Coronary artery (tissue), 2 donors: ENCODE measurements around the gene FURIN.

Experiments used
- DNase-seq: peaks from one replicate; pipeline ENCODE4 v3.0.0-alpha.2; 2017; ENCODE audit warnings: low spot score
- H3K27ac ChIP-seq, 2 donors: fragments of 200-600 bp; sonication (generic); one replicate each; pipeline ENCODE4 v1.5.1; 2016 to 2019
- H3K4me3 ChIP-seq: fragments of 200-600 bp; sonication (generic); 2 replicates; pipeline ENCODE4 v1.5.1; 2016; ENCODE audit warnings: mild to moderate bottlenecking, moderate library complexity
- TF ChIP-seq, protein P1 (sequence below): fragments of 200-600 bp; sonication (generic); IDR thresholded peaks from one replicate; pipeline ENCODE4 v1.5.1; 2019; ENCODE audit warnings: antibody characterized with exemption

Gene FURIN

DNA sequence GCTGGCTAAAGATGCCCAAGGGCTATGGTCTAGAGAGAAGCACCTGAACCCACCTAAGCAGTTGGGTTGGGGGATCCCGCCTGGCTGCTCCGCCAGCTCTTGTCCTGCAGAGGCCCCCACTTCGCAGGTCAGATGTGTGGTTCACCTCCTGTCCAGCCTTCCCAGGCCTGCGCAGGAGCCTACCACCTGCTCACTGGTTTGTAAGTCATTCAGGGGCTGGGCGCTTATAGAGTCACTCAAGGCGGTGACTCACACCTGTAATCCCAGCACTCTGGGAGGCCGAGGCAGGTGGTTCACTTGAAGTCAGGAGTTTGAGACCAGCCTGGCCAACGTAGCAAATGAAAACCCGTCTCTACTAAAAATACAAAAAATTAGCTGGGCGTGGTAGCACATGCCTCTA is 3.9 kb upstream of the FURIN start:
- DNase-seq: no peak
- TF ChIP-seq, protein P1, sequence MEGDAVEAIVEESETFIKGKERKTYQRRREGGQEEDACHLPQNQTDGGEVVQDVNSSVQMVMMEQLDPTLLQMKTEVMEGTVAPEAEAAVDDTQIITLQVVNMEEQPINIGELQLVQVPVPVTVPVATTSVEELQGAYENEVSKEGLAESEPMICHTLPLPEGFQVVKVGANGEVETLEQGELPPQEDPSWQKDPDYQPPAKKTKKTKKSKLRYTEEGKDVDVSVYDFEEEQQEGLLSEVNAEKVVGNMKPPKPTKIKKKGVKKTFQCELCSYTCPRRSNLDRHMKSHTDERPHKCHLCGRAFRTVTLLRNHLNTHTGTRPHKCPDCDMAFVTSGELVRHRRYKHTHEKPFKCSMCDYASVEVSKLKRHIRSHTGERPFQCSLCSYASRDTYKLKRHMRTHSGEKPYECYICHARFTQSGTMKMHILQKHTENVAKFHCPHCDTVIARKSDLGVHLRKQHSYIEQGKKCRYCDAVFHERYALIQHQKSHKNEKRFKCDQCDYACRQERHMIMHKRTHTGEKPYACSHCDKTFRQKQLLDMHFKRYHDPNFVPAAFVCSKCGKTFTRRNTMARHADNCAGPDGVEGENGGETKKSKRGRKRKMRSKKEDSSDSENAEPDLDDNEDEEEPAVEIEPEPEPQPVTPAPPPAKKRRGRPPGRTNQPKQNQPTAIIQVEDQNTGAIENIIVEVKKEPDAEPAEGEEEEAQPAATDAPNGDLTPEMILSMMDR: no peak

DNA sequence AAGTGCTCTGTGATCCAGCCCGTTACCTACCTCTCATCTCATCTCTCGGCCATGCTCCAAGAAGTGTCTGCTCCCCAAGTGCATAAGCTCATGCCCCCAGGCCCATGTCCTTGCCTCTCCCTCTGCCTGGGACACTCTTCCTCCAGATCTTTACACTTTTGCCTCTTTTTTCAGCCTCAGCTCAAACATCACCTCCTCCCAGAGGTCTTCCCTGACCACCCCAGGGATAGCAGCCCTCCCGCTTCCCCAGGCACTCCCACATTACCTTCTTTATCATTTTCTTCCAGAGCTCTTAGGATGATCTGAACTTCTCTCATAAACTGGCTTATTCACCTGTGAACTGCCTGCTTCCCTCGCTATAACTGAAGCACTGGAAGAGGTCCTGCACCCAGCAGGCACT is 2.7 kb upstream of the FURIN start:
- TF ChIP-seq, protein P1: no peak
- Histone ChIP-seq H3K27ac (no peak overlapping the region), H3K4me3 (no peak overlapping the region)
- DNase-seq: no peak

More for the DNA sequence above, 3.9 kb upstream of the FURIN start:
- Histone ChIP-seq H3K4me3 (no peak overlapping the region), H3K27ac (no peak overlapping the region)

DNA sequence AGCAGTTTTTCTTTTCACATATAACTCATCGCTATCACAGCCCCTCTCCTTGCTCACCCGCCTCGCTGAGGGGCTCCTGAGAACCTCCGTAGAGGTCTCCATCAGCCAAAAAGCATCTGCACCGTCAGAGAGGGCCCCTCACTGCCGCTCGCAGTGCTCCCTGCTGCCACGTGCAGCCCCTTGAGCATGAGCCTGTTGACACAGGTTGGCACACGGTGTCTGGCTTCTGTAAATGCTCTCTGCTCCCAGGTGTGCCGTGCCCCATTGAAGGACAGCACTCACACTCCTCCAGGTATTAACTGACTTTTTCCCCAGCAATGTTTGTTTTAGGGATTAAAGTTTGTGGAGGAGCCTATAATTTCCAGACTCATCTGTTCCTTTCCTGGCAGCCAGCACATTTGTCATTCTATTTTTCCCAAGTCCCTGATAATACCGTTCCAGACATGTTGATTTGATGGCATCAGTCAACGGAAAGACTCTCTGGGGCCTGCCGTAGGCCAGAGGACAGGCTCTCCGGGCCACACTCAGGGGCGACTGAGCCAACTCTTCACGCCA is 2.1 kb upstream of the FURIN start:
- DNase-seq: no peak
- TF ChIP-seq, protein P1: no peak
- H3K27ac ChIP-seq: no peak overlapping the region
- H3K4me3 ChIP-seq: no peak overlapping the region

DNA sequence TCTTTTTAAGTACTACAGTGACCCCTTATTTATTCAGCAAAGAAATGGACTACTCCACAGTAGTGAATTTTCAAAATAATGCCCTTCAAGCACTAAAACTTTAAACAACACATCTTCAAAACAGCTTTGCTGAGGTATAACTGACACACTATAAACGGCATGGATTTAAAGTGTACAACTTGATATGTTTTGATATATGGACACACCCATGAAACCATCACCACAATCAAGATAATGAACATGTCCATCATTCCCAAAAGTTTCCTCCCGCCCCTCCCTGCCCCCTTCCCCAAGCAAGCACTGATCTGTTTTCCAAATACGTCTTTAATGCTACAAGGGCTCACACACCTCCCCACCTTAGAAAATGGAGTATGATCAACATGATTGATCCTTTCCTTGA is 1.6 kb upstream of the FURIN start:
- no peak overlapping the region for H3K27ac ChIP-seq
- no peak for DNase-seq
- H3K4me3 ChIP-seq: no peak overlapping the region
- TF ChIP-seq, protein P1: no peak

DNA sequence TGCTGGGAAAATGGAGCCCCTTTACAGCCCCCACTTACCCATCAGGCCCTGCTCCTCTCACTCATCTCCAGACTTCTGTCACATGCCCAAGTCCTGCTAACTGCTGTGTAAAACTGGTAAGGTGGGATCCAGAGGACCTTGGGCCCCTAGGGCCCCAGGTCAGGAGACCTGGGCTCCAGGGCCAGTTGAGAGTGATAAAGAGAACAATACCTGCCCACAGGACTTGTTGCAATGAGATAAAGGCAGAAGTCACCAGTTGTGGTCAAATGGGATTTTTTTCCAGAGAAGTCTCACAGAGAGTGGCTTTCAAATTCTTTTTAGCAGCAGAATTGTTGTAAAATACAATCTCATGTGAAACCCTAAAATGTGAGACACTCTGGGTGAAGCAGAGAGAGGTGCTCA is 753 bp downstream of the FURIN start:
- Histone ChIP-seq H3K27ac (peak overlapping the region; percentile 91 to 92), H3K4me3 (no peak overlapping the region)
- TF ChIP-seq, protein P1: no peak
- DNase-seq: no peak

DNA sequence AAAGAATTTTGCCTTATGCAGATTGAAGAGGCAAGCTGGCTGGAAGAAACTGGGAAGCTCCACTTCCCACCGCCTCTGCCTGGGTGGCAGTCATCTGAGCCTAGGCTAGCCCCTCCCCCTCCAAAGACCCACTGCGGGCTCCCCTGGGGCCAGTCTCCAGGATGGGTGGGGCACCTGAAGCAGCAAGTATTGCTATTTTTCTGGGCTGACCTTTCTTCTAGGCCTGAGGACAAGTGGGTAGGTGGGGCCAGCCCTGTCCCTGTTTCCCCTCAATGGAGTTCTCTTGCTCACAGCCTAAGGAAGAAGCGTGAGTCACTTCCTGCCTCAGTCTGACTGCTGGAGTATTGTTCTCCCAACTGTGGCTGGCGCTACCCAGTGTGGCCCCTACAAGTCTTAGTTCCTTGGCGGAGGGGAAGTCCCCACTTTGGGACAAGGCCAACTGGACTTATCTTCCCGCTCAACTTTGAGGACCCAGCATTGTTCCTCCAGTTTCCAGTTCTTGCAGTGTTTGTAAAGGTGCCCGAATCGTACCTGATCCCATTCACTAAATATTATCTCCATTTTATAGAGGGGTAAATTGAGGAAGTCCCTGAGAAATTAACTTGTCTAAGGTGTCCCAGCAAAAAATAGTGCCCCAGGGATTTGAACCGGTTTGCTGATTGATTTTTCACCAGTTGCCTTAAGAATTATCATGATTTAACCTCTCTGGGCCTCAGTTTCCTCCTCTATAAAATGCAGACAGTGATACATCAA is 1.4 kb downstream of the FURIN start:
- peak overlapping the region; percentile 91 to 92 for H3K27ac ChIP-seq
- DNase-seq: peak; percentile 89
- peak overlapping the region; percentile 80 for H3K4me3 ChIP-seq
- TF ChIP-seq, protein P1: no peak
